Mesothelial cell of epicardium (in vitro differentiated cells): Measurements from ENCODE around the gene SLF2. TPM values are rescaled to one million over a fixed set of nuclear protein-coding genes. Genes with fewer than 3 reads are reported as not detected.

Experiments used
- DNase-seq, 2 experiments: peaks; one replicate each; pipeline ENCODE4 v3.0.0; 2021; ENCODE audit warnings: low spot score in 2 of 2; ENCODE audit not compliant: unreplicated experiment in 2 of 2
- H3K27ac Mint-ChIP-seq: 2 replicates; pipeline ENCODE4 v1.8.0; 2021; ENCODE audit warnings: mixed read lengths
- H3K27me3 Mint-ChIP-seq: 2 replicates; pipeline ENCODE4 v1.8.0; 2021; ENCODE audit warnings: low read depth, mixed read lengths
- H3K36me3 Mint-ChIP-seq: 2 replicates; pipeline ENCODE4 v1.8.0; 2021; ENCODE audit warnings: mixed read lengths
- H3K4me1 Mint-ChIP-seq: 2 replicates; pipeline ENCODE4 v1.8.0; 2021; ENCODE audit warnings: mixed read lengths
- H3K4me3 Mint-ChIP-seq: 2 replicates; pipeline ENCODE4 v1.8.0; 2021; ENCODE audit warnings: mild to moderate bottlenecking, moderate library complexity, mixed read lengths
- H3K9me3 Mint-ChIP-seq: 2 replicates; pipeline ENCODE4 v1.8.0; 2021; ENCODE audit warnings: mixed read lengths
- CTCF ChIP-seq: fragments of 200-600 bp; sonication (generic); IDR thresholded peaks from one replicate; pipeline ENCODE4 v1.5.0; 2021; ENCODE audit warnings: antibody characterized with exemption; ENCODE audit not compliant: unreplicated experiment
- total RNA-seq: library from RNA; stranded (reverse); gene quantifications from 3 replicates; pipeline ENCODE4 v1.2.1, GENCODE V29; 2021

Gene SLF2
- total RNA-seq, 1 donor from 2014 or later: 35.5 TPM

DNA sequence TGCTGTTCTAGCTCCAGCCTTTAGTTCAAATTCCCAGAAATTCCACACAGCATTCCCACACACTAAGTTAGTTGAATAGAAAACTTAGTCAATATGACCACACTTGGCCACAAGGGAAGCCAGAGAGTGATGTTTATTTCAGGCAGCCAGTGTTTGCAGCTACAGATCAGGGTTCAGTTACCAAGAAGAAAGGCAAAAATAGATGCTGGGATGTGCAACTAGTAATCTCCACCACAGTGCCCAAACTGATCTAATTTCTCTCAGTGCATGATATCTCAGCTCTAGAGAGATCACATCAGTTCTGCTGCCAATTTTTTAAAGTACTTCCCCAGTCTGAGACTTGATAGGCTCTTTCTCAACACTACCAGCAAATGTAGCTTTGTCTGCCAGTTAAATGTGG, 17.6 kb downstream of the SLF2 start:
- no peak overlapping the region for H3K4me3 Mint-ChIP-seq
- no peak overlapping the region for H3K27ac Mint-ChIP-seq
- no peak for DNase-seq
- H3K9me3 Mint-ChIP-seq: no peaks in the 10 kb centered on the region
- H3K4me1 Mint-ChIP-seq: peaks cover 12% of the 10 kb centered on the region
- TF ChIP-seq CTCF: no peak
- no peaks in the 10 kb centered on the region for H3K27me3 Mint-ChIP-seq
- peaks cover 47% of the 10 kb centered on the region for H3K36me3 Mint-ChIP-seq

DNA sequence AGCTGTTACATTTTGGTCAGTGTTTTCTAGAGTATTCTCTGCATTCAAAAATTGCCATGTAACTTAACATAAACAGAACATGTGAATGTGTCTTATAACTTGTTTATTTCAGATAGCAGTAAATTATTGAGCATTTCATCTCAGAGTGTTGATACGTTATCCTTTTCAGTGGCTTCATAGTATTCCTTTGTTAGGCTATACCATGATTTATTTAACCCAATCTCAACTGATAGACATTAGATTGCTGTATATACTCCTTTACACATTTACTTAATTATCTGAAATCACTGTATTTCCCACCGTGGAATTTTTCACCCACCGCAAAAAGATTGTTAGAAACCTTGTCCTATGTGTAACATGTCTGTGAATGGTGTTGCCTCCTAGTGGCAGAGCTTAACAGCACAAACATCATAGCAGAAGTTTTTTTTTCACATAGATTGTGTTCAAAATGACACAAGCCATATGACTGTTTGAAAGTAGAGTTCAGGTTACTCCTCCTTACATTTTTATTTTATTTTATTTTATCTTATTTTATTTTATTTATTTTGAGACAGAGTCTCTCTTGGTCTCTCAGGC, 21.4 kb downstream of the SLF2 start:
- no peak overlapping the region for H3K27ac Mint-ChIP-seq
- H3K4me3 Mint-ChIP-seq: no peak overlapping the region
- peaks cover 41% of the 10 kb centered on the region for H3K36me3 Mint-ChIP-seq

DNA sequence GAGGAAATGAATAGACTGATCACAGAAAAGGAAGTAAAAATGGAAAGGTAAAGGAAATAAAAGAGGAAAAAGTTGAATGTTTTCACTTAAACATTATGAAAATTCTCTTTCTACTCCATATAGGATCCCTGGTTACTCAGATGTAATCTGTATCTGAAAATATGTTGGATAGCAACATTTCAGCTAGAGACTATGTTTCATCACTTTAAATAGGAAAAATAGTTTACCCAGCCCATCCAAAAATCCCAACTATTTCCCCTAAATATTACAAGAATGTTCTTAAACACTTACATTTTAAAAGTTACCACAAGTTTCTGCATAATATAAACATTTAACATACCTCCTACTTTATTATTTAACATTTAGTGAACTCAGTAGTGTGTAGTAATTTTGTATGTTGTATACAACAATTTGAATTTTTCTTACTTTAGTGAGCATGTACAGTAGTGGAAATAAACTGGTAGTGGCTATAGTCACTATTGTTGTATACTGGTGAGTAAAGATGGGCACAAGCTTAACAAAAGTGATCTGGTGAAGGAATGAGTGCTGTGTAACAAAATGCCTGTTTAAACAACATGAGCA, 27.1 kb downstream of the SLF2 start:
- Mint-ChIP-seq H3K36me3 (peaks cover 38% of the 10 kb centered on the region), H3K27ac (no peak overlapping the region)

More for the DNA sequence above, 21.4 kb downstream of the SLF2 start:
- DNase-seq: no peak
- no peak for TF ChIP-seq CTCF
- H3K9me3 Mint-ChIP-seq: no peaks in the 10 kb centered on the region
- no peaks in the 10 kb centered on the region for H3K4me1 Mint-ChIP-seq
- no peaks in the 10 kb centered on the region for H3K27me3 Mint-ChIP-seq

DNA sequence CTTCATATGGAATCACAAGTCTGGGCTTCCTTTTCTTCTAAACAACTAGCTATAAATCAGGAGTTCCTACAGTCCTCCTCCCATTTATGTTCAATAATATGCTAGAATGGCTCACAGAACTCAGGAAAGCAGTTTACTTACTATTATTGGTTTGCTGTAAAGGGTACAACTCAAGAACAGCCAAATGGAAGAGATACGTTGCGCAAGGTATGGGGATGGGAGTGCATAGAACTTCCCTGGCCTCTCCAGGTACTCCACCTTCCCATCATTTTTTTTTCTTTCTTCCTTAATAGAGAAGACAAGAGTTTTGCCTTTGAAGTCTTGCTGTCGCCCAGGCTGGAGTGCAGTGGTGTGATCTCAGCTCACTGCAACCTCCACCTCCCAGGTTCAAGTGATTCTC, 29.5 kb downstream of the SLF2 start:
- no peaks in the 10 kb centered on the region for H3K27me3 Mint-ChIP-seq
- H3K36me3 Mint-ChIP-seq: peaks cover 44% of the 10 kb centered on the region
- no peak overlapping the region for H3K27ac Mint-ChIP-seq
- no peak for TF ChIP-seq CTCF
- no peaks in the 10 kb centered on the region for H3K4me1 Mint-ChIP-seq
- no peaks in the 10 kb centered on the region for H3K9me3 Mint-ChIP-seq
- no peak for DNase-seq
- H3K4me3 Mint-ChIP-seq: no peak overlapping the region

More for the DNA sequence above, 27.1 kb downstream of the SLF2 start:
- Mint-ChIP-seq H3K27me3 (no peaks in the 10 kb centered on the region), H3K9me3 (no peaks in the 10 kb centered on the region), H3K4me1 (no peaks in the 10 kb centered on the region), H3K4me3 (no peak overlapping the region)
- DNase-seq: no peak
- no peak for TF ChIP-seq CTCF

GRCh38 chr10:100943508-100943907, 30.7 kb downstream of the SLF2 start:
- Mint-ChIP-seq H3K9me3 (no peaks in the 10 kb centered on the region), H3K27ac (no peak overlapping the region), H3K4me3 (no peak overlapping the region), H3K27me3 (no peaks in the 10 kb centered on the region), H3K4me1 (no peaks in the 10 kb centered on the region), H3K36me3 (peaks cover 44% of the 10 kb centered on the region)
- no peak for DNase-seq
- no peak for TF ChIP-seq CTCF
